Keratinocyte (primary cell): Measurements from ENCODE around the gene IFT122. TPM values are rescaled to one million over a fixed set of nuclear protein-coding genes. Genes with fewer than 3 reads are reported as not detected.

ENCODE experiments used
- DNase-seq: peaks from one replicate; pipeline ENCODE4 v3.0.0-alpha.2; 2011; ENCODE audit warnings: low read depth, missing footprints, low spot score
- FAIRE-seq: peaks from 2 replicates; lab custom pipeline; 2011; peaks lifted over from hg19 to GRCh38; lab: Jason Lieb, UNC
- H2AFZ ChIP-seq: 2 replicates; pipeline ENCODE4 v1.6.0; 2012; ENCODE audit warnings: low read length, control low read depth, inconsistent platforms; ENCODE audit not compliant: control insufficient read depth
- H3K27ac ChIP-seq: 2 replicates; pipeline ENCODE4 v1.5.1; 2011; ENCODE audit warnings: low read length; ENCODE audit not compliant: control insufficient read depth, insufficient read depth
- H3K27me3 ChIP-seq: 3 replicates; pipeline ENCODE4 v1.6.0; 2011; ENCODE audit warnings: low read length; ENCODE audit not compliant: control insufficient read depth, insufficient read depth; ENCODE audit errors: extremely low read depth
- H3K36me3 ChIP-seq, 2 experiments: 2 replicates in 1 of 2; 3 replicates in 1 of 2; pipeline ENCODE4 v1.5.1; 2011; ENCODE audit warnings: low read length in 2 of 2, mild to moderate bottlenecking in 1 of 2; ENCODE audit not compliant: control insufficient read depth in 2 of 2, insufficient read depth in 2 of 2; ENCODE audit errors: extremely low read depth in 1 of 2
- H3K4me1 ChIP-seq: 3 replicates; pipeline ENCODE4 v1.5.1; 2011; ENCODE audit warnings: low read length; ENCODE audit not compliant: control insufficient read depth, insufficient read depth; ENCODE audit errors: extremely low read depth
- H3K4me2 ChIP-seq: 3 replicates; pipeline ENCODE4 v1.6.0; 2011; ENCODE audit warnings: low read depth, low read length; ENCODE audit not compliant: control insufficient read depth, insufficient read depth; ENCODE audit errors: extremely low read depth
- H3K4me3 ChIP-seq, 3 experiments: fragments of 200-600 bp in 1 of 3; sonication (generic) in 1 of 3; 2 replicates in 2 of 3; 3 replicates in 1 of 3; pipeline ENCODE4 v1.5.1; 2011 to 2016; ENCODE audit warnings: low read length in 3 of 3, mild to moderate bottlenecking in 3 of 3, control low read depth in 2 of 3, inconsistent platforms in 1 of 3, low read depth in 1 of 3, mixed read lengths in 1 of 3, mixed run types in 1 of 3, moderate library complexity in 1 of 3; ENCODE audit not compliant: control insufficient read depth in 2 of 3, insufficient read depth in 2 of 3; ENCODE audit errors: extremely low read depth in 1 of 3
- H3K79me2 ChIP-seq: 2 replicates; pipeline ENCODE4 v1.6.0; 2012; ENCODE audit warnings: low read length; ENCODE audit not compliant: control insufficient read depth, insufficient read depth
- H3K9ac ChIP-seq: 3 replicates; pipeline ENCODE4 v1.6.0; 2011; ENCODE audit warnings: low read length; ENCODE audit not compliant: control insufficient read depth, insufficient read depth; ENCODE audit errors: extremely low read depth
- H3K9me1 ChIP-seq: 3 replicates; pipeline ENCODE4 v1.6.0; 2011; ENCODE audit warnings: low read length; ENCODE audit not compliant: control insufficient read depth, insufficient read depth; ENCODE audit errors: extremely low read depth
- H3K9me3 ChIP-seq: 2 replicates; pipeline ENCODE4 v1.5.1; 2012; ENCODE audit warnings: low read depth, low read length; ENCODE audit not compliant: control insufficient read depth
- H4K20me1 ChIP-seq: 3 replicates; pipeline ENCODE4 v1.6.0; 2011; ENCODE audit warnings: low read length; ENCODE audit not compliant: control insufficient read depth, insufficient read depth; ENCODE audit errors: extremely low read depth
- CTCF ChIP-seq, 3 experiments: IDR thresholded peaks in 1 of 3; conservative IDR thresholded peaks in 1 of 3; optimal IDR thresholded peaks in 1 of 3; 2 replicates in 2 of 3; 3 replicates in 1 of 3; pipeline versions ENCODE3 to v1.5.1; 2011; ENCODE audit warnings: low read length in 3 of 3, mild to moderate bottlenecking in 3 of 3, moderate library complexity in 2 of 3, control low read depth in 1 of 3, inconsistent platforms in 1 of 3; ENCODE audit not compliant: insufficient read depth in 2 of 3; ENCODE audit errors: extremely low read depth in 1 of 3
- EZH2 ChIP-seq: IDR thresholded peaks from one replicate; pipeline ENCODE4 v1.6.1; 2012; ENCODE audit warnings: inconsistent platforms, mild to moderate bottlenecking, low read length, moderate library complexity
- dilution Hi-C: fragments of 300-500 bp; cut with MboI; formaldehyde crosslinking; loops from one replicate; pipeline ENCODE4 v1.7.0; 2020; ENCODE audit warnings: low sequenced_read_pairs; ENCODE audit not compliant: extremely low pct_ligation_motif_present
- polyA plus RNA-seq, 5 experiments: library from polyadenylated mRNA; depleted of rRNA in 3 of 5; stranded (reverse) in 3 of 5; stranded (forward) in 1 of 5; unstranded in 1 of 5; fragments of >200 nt; gene quantifications; 1 replicate in 1 of 5; 2 replicates in 3 of 5; 3 replicates in 1 of 5; pipeline versions ENCODE4 v1.2.1 to v1.2.3, GENCODE V29; 2011 to 2012; ENCODE audit warnings: missing spikeins in 2 of 5, low read depth in 1 of 5, low replicate concordance in 1 of 5

IFT122 gene
- polyA plus RNA-seq, 1 donor (not counting 4 experiments of a cell fraction or from before 2014, with no cell fraction given): 7.1 TPM

GRCh38 chr3:129448186-129448895 lies 8.3 kb downstream of the IFT122 start:
- dilution Hi-C loops: no loop called here
- DNase-seq (no peak), FAIRE-seq (no peak)
- no peak overlapping the region for H3K4me3 ChIP-seq
- TF ChIP-seq EZH2: no peak
- TF ChIP-seq CTCF (optimal IDR thresholded peaks at IDR 0.05 in 1 of 3, IDR thresholded peaks at IDR 0.05 in 1 of 3, conservative IDR thresholded peaks at IDR 0.05 in 1 of 3; ENCODE audit: extremely low read depth in 1 of 3, insufficient read depth in 2 of 3, low read length in 3 of 3): no peak
- H4K20me1 ChIP-seq: no peaks in the 10 kb centered on the region
- H3K4me2 ChIP-seq: no peak overlapping the region
- H3K9ac ChIP-seq: no peak overlapping the region
- no peaks in the 10 kb centered on the region for H3K27me3 ChIP-seq
- peaks cover 0 to 1% of the 10 kb centered on the region in 2 experiments for H3K36me3 ChIP-seq
- H3K79me2 ChIP-seq: no peaks in the 10 kb centered on the region
- H3K9me3 ChIP-seq: no peaks in the 10 kb centered on the region
- H3K27ac ChIP-seq: no peak overlapping the region
- no peaks in the 10 kb centered on the region for H3K9me1 ChIP-seq
- H2AFZ ChIP-seq: no peak overlapping the region
- H3K4me1 ChIP-seq: peaks cover 8% of the 10 kb centered on the region

- Histone ChIP-seq H3K9me1 (no peaks in the 10 kb centered on the region), H3K9ac (no peak overlapping the region), H3K27me3 (no peaks in the 10 kb centered on the region), H2AFZ (no peak overlapping the region), H3K27ac (no peak overlapping the region), H3K9me3 (no peaks in the 10 kb centered on the region), H3K36me3 (peaks cover 0 to 1% of the 10 kb centered on the region in 2 experiments), H4K20me1 (no peaks in the 10 kb centered on the region), H3K4me3 (no peak overlapping the region), H3K79me2 (no peaks in the 10 kb centered on the region), H3K4me1 (peaks cover 8% of the 10 kb centered on the region), H3K4me2 (no peak overlapping the region)
- no peak for DNase-seq
- TF ChIP-seq EZH2 (no peak), CTCF (optimal IDR thresholded peaks at IDR 0.05 in 1 of 3, IDR thresholded peaks at IDR 0.05 in 1 of 3, conservative IDR thresholded peaks at IDR 0.05 in 1 of 3; ENCODE audit: extremely low read depth in 1 of 3, insufficient read depth in 2 of 3, low read length in 3 of 3) (no peak)
- dilution Hi-C loops: no loop called here
- FAIRE-seq: no peak
These were observed 9.5 kb downstream of the IFT122 start for GRCh38 chr3:129449279-129450115.
